ENCODE data around the gene TMEM213. TPM values are rescaled to one million over a fixed set of nuclear protein-coding genes. Genes with fewer than 3 reads are reported as not detected.
"Not testable (repeated sequence)": the region's sequence is repeated elsewhere in the genome, so short reads cannot be mapped to it uniquely, and the experiment has no call there.

The TMEM213 gene
- total RNA-seq, 1 donor from 2014 or later: not detected

DNA sequence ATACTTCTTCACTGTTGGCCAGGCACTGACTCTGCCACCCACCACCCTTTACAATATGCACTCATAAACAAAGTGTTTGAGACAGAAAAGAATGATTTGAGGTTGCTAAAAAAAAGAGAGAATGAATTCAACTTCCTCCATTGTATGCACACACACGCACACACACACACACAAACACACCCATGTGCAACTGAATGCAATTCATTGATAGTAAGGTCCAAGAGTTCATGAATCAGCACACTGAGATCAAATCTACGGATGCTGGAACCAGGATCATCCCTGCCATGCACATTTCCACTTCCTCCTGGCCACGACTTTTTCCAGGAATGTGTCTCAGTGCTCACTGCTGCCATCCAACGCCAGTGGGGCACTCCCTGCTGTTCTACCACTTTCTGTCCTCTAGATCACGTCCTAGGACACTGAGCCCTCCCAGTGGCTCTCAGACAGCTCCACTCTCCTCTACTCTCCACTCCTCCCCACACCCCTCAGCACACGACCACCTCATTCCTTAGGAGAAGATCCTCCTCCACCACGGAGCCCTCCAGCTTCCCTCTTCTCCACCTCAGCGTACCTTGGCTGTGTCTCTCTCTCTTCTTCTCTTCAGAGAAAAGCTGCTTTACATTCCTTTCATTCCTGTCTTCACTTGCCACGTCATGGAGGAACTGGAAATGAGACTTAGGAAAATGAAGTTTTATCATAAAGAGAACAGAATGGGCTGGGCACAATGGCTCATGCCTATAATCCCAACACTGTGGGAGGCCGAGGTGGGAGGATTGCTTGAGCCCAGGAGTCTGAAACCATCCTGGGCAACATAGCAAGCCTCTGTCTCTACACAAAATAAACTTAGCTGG, 12.0 kb upstream of the TMEM213 start:
- intact Hi-C loops (cut with DNase I): no loop called here
- no peak for DNase-seq (ENCODE audit: low spot score)
- no peak for ATAC-seq

DNA sequence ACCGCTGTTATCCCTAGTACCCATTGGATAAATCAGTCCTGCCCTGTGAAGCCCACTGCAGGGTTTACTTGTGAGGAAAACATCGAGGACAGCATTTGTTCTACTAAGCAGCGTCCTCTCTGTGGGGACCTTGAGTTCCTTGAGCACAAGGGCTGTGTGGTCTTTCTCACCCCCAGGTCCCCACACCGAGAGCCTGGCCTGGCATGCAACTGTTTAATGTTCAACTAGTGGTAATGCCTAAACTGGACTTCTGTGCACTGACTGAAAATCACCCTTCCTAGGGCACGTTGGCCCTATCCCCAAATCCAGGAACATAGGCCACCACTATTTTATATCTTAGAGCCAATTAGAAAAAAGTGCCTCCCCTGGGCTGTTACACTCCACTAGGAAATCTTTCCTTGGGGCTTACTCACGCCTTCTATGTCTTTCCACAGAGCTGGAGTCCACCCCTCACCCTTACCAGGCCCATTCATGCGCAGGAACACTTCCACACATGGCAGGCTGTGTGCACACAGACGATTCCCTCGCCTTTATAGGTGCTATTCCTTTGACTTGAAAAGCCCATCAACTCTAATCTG, 1.7 kb upstream of the TMEM213 start:
- DNase-seq (ENCODE audit: low spot score) (no peak), ATAC-seq (no peak)
- intact Hi-C loops (cut with DNase I): no loop called here

DNA sequence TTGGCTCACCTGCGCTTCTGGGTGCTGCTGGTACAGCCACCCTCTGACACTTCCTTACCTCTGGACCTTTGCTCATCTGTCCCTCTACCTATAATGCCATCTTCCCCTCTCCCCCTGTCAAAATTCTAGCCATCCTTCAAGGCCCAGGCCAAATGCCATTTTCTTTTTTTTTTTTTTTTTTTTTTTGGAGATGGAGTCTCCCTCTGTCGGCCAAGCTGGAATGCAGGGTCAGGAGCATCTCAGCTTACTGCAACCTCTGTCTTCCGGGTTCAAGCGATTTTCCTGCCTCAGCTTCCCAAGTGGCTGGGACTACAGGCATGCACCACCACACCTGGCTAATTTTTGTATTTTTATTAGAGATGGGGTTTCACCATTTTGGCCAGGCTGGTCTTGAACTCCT, 748 bp upstream of the TMEM213 start:
- ATAC-seq; intact Hi-C loops (cut with DNase I); DNase-seq (ENCODE audit: low spot score): not testable (repeated sequence)

DNA sequence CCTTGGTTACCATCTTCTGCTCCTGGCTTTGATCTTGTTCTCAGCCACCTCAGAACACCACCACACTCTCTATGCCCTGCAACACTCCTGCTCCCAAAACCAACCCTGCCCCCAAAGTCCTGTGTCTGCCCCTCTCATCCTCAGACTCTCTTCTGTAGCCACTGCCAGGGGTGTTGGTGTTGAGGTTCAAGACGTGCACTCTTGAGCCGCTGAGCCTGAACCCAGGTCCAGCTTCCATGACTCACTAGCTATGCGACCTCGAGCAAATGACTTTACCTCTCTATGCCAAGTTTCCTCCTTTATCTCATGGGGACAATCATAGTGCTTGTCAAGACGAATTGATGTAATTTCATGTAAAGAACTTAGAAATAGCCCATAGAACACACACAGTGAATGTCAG, 1.0 kb downstream of the TMEM213 start:
- intact Hi-C loops (cut with DNase I): no loop called here
- ATAC-seq: no peak
- no peak for DNase-seq (ENCODE audit: low spot score)

DNA sequence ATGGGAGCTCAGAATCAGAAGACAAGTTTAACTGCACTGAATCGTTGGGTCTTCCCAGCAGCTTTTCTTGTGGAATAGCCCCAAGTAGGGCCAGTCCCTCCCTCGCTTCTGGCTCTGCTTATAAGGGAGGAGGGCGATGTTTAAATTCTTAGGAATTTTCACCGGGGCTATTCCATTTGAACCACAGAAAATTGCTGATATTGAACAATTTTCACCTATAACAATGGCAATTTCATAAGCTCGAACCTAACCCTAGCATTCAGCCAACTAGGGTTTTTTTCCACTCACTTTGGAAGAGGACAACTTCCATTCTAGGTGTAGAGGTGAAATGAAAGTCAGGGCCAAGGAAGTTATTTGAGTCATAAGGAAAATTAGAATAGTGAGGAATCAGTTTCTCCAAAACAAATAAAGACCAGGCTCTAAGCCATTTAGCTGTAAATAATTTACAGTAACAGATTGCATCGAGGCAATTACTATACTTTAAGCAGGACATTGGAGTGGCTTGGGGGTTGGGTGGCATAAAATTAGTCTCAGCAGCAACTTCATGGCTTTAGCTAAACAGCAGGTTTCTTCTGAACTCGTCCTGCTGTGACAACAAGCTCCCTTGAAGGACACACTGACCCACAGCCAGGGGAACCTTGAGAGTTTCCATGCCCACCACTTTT, 1.7 kb downstream of the TMEM213 start:
- intact Hi-C loops (cut with DNase I): no loop called here

DNA sequence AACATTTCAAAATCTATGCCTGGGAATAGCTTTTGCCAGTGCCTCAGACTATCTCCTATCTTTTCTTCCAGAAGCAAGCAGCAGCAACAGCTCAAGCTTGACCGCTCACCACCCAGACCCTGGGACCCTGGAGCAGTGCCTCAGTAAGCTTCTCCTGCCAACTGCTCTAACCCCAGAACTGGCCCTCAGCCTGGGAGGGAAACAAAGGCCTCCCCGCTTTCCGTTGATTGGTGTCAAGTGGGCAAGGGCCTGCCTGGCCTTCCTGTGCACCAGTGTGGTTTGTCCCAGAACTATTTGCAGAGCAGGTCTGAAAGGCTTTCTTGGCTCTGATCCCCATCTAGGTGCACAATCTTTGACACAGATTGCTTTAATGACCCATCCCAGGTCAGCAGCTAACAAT, 3.5 kb downstream of the TMEM213 start:
- DNase-seq (ENCODE audit: low spot score) (no peak), ATAC-seq (no peak)
- intact Hi-C loops (cut with DNase I): no loop called here

More for the DNA sequence above, 1.7 kb downstream of the TMEM213 start:
- ATAC-seq (no peak), DNase-seq (ENCODE audit: low spot score) (no peak)

DNA sequence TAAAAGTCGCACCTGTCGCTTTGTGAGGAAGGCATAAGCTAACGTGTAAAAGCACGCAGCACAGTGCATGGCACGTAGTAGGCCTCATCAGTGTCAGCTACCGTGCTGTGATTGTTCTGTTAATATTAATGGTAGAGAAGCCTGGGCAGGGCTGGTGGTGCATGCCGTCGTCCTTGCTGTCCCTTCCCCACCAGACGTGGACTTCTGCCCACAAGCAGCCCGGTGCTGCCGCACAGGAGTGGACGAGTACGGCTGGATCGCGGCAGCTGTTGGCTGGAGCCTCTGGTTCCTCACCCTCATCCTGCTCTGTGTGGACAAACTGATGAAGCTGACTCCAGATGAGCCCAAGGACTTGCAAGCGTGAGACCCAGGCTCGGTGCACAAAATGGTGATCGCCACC, 4.9 kb downstream of the TMEM213 start:
- ATAC-seq (no peak), DNase-seq (ENCODE audit: low spot score) (no peak)
- intact Hi-C loops (cut with DNase I): no loop called here

DNA sequence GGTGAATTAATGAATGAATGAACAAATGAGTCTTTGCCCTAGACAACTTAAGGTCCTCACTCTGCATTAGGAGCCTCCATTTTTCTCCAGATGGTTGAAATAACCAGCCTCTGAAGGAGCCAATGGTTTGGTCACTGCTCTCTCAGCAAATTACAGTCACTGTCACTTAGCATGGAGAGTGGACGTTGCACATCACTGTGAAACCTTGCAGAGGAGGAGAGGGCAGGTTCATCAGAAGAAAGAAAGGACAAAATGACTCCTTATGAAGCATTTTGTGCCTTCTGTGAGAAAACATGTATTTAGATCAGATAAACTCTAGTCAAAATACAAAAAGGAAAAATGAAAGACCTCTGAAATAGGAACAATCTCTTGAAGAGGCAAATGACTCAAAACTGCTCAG, 6.8 kb downstream of the TMEM213 start:
- ATAC-seq (no peak), DNase-seq (ENCODE audit: low spot score) (no peak)
- intact Hi-C loops (cut with DNase I): loop anchor here (5.0 kb wide), 1 partner anchor 502 kb away; no protein-coding TSS in a partner anchor

DNA sequence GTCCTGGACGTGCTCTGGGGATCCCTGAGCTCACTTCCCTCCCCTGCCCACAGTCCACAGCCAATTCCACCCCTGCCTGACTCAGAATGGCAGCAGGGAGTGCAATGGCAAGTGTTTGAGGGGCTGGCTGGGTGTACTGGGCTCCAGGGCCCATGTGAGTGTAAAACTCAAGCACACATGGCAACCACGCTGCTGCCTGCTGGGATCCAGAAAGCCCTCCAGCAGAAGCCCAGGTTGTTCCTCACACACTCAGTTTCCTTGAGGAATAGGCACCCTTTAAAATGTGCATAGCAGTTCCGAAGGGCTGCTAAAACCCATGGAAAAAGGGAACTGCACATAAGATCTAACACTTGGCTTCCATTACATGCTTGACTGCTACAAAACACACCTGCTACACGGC, 11.6 kb downstream of the TMEM213 start:
- ATAC-seq (no peak), DNase-seq (ENCODE audit: low spot score) (no peak)
- intact Hi-C loops (cut with DNase I): loop anchor here (5.0 kb wide), 1 partner anchor 507 kb away; no protein-coding TSS in a partner anchor

DNA sequence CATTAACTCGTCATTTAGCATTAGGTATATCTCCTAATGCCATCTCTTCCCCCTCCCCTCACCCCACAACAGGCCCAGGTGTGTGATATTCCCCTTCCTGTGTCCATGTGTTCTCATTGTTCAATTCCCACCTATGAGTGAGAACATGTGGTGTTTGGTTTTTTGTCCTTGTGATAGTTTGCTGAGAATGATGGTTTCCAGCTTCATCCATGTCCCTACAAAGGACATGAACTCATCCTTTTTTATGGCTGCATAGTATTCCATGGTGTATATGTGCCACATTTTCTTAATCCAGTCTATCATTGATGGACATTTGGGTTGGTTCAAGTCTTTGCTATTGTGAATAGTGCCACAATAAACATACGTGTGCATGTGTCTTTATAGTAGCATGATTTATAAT, 13.5 kb downstream of the TMEM213 start:
- ATAC-seq; intact Hi-C loops (cut with DNase I): not testable (repeated sequence)

DNA sequence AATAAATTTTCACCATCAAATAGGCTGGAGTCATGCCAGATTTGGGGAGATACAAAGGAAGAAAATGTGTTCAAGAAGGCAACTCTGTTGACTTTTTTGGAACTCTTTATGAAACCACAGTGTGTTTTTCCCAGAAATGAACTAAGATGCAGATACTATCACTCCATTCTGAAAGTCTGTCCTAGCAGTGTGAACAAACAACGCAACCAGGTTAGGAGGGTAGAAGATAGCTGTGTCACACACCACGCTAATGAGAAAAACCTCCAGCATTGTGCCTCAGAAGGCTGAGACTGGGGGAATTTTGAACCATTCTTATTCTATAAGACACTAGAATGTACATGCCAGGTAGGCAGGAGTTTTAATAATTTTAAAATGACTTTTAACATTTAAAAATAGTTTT, 16.2 kb downstream of the TMEM213 start:
- intact Hi-C loops (cut with DNase I): no loop called here
- DNase-seq (ENCODE audit: low spot score): no peak
- ATAC-seq: no peak

More for the DNA sequence above, 13.5 kb downstream of the TMEM213 start:
- DNase-seq (ENCODE audit: low spot score): not testable (repeated sequence)

DNA sequence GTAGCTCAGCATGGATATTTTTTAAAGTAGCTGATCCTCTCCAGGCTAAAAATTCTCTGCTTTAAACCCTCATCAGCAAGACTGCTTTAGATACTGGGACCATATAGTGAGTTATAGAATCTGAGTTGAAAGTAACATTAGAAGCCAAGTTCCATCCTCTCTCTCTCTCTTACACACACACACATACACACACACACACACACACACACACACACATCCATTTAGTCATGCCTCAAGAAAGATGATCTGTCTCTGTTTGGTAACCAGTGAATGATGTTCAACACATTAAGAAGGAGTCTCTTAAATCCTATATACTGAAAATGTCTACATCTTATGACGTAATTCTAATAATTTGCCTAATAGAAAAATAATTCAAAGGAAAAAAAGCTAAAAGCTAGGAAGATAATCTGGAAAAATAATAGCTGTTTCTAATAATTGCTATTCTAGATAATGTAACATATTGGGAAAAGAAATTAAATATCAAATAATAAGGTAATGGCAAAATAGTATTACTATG, 17.1 kb downstream of the TMEM213 start:
- DNase-seq (ENCODE audit: low spot score) (no peak), ATAC-seq (no peak)
- intact Hi-C loops (cut with DNase I): no loop called here

DNA sequence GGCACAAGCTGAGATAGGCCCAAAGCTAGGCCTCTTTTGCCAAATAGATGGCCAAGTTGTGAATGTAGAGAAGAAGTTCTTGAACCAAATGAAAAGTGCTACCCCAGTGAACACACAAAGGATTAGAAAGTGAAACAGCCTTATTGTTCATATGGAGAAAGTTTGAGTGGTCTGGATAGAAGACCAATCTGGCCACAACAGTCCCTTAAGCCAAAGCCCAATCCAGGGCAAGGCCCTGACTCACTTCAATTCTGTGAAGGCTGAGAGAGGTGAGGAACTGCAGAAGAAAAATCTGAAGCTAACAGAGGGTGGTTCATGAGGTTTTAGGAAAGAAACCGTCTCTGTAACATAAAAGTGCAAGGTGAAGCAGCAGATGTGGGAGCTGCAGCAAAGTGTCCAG, 18.9 kb downstream of the TMEM213 start:
- ATAC-seq (no peak), DNase-seq (ENCODE audit: low spot score) (no peak)
- intact Hi-C loops (cut with DNase I): no loop called here

DNA sequence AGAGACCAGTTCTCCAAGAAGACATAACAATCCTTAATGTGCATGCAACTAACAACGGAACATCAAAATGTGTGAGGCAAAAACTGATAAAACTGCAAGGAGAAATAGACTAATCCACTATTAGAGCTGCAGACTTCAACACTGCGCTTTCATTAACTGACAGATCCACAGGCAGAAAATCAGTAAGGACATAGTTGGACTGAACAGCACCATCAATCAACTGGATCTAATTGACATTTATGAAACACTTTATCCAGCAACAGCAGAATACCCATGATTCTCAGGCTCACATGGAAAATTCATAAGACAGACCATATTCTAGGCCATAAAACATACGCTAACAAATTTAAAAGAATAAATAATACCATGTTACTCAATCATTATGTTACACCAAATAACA, 21.8 kb downstream of the TMEM213 start:
- ATAC-seq (no peak), DNase-seq (ENCODE audit: low spot score) (no peak)
- intact Hi-C loops (cut with DNase I): no loop called here

DNA sequence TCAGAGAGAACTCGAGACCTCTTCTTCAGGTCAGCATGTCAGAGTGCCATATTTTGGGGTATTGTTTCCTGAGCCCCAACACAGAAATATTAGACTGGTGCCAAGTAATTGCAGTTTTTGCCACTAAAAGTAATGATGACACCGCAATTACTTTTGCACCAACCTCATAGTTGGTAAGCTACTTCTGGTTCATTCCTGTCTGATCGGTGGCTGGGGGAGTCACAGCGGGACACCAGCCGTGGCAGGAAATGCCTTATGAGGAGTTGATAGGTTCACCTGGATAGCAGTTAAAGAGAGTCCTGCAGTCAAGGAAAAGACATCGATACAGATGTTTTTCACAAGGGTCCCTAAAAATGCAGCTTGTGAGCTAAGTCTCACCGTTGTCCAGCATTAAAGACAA, 24.1 kb downstream of the TMEM213 start:
- DNase-seq (ENCODE audit: low spot score) (no peak), ATAC-seq (no peak)
- intact Hi-C loops (cut with DNase I): no loop called here

DNA sequence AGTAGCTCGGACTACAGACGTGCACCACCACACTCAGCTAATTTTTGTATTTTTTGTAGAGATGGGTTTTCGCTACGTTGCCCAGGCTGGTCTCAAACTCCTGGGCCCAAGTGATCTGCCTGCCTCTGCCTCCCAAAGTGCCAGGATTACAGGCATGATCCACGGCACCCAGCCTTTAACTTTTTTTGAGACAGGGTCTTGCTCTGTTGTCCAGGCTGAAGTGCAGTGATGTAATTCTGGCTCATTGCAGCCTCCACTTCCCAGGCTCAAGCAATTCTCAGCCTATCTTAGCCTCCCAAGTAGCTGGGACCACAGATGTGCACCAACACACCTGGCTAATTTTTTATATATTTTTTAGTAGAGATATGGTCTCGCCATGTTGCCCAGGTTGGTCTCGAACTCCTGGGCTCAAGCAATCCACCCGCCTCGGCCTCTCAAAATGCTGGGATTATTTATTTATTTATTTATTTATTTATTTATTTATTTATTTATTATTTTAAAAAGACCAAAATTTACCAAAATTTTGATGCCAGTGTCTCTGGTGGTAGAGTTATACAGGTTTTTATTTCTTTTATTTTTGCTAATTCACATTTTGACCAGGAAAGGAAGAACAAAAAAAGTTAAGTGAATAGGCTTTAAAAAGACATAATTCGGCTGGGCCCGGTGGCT, 25.2 kb downstream of the TMEM213 start:
- DNase-seq (ENCODE audit: low spot score) (no peak), ATAC-seq (no peak)
- intact Hi-C loops (cut with DNase I): no loop called here

DNA sequence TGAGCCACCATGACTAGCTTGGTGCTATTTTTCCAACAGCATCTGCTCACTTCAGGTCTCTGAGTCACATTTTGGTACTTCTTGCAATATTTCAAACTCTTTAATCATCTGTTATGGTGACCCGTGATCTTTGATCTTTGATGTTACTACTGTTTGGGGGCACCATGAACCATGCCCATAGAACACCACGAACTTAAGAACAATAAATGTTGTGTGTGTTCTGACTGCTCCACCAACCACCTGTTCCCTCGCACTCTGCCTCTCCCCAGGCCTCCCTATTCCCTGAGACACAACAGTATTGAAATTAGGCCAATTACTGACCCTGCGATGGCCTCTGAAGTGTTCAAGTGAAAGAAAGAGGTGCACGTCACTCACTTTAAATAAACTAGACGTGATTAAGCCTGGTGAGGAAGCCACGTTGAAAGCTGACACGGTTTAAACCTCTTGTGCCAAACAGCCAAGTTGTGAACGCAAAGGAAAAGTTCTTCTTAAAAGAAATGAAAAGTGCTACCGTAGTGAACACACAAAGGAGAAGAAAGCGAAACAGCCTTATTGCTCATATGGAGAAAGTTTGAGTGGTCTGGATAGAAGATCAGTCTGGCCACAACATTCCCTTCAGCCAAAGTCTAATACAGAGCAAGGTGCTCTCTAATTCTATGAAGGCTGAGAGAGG, 27.4 kb downstream of the TMEM213 start:
- no peak for DNase-seq (ENCODE audit: low spot score)
- ATAC-seq: no peak
- intact Hi-C loops (cut with DNase I): no loop called here

DNA sequence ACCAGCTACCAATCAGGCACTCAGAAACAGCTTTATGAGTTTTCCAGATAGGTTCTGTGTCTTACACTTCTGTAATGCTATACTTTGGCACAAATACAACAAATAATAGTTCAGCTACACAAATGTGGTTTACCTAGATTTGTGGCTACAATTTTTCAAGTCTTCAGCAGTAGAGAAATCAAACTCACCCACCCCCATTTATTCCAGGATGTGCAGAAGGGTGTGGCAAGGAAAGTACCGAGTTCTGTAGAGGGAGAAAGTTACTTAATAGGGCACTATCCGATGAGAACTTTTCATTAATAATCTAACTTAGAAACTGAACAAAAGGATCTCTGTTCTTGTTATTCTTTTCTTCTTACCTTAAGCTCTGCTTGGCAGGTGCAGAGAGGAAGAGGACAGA, 30.5 kb downstream of the TMEM213 start:
- DNase-seq (ENCODE audit: low spot score): no peak
- intact Hi-C loops (cut with DNase I): no loop called here
- no peak for ATAC-seq

DNA sequence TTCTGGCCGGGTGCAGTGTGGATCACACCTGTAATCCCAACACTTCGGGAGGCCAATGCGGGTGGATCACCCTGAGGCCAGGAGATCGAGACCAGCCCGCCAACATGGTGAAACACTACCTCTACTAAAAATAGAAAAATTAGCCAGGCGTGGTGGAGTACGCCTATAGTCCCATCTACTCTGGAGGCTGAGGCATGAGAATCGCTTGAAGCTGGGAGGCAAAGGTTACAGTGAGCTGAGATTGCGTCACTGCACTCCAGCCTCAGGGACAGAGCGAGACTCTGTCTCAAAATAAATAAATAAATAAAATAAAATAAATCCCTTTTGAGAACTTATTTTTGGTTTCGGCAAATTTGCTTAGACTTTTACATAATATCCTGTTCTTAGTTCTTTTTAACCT, 31.5 kb downstream of the TMEM213 start:
- intact Hi-C loops (cut with DNase I): no loop called here
- ATAC-seq (no peak), DNase-seq (ENCODE audit: low spot score) (no peak)
